DMS79 (cell line): ENCODE results near the gene CD68.

Source experiments
- DNase-seq: peaks from one replicate; lab custom pipeline; 2025; lab: John Stamatoyannopoulos, UW

The CD68 gene

GRCh38 chr17:7559320-7560171 is 19.9 kb upstream of the CD68 start:
- DNase-seq, result peak; percentile 61

- peak; percentile 47 for DNase-seq
Measured at GRCh38 chr17:7560172-7561027, 19.0 kb upstream of the CD68 start.

GRCh38 chr17:7561028-7561575 is 18.3 kb upstream of the CD68 start:
- peak; percentile 69 for DNase-seq

GRCh38 chr17:7561589-7562207 is 17.7 kb upstream of the CD68 start, which contains the start of gene SENP3:
Gene SENP3, plus strand, starts transcription at chr17:7561919. Its CDS starts 1,158 bp downstream, at chr17:7563077.
- DNase-seq, result peak; percentile 52

- no peak for DNase-seq
Measured at GRCh38 chr17:7562208-7562605, 17.2 kb upstream of the CD68 start.

GRCh38 chr17:7563115-7563869 is 16.1 kb upstream of the CD68 start:
- no peak for DNase-seq

GRCh38 chr17:7569571-7569970 is 9.9 kb upstream of the CD68 start:
- DNase-seq, result no peak

GRCh38 chr17:7570351-7570750 is 9.1 kb upstream of the CD68 start:
- DNase-seq, result no peak

- no peak for DNase-seq
Measured at GRCh38 chr17:7572338-7572587, 7.2 kb upstream of the CD68 start.

- DNase-seq, result peak; percentile 98
Measured at GRCh38 chr17:7572588-7573323, 6.7 kb upstream of the CD68 start.

GRCh38 chr17:7573324-7574080 is 5.9 kb upstream of the CD68 start:
- peak; percentile 79 for DNase-seq

GRCh38 chr17:7574176-7574953 is 5.1 kb upstream of the CD68 start:
- DNase-seq, result no peak

GRCh38 chr17:7575481-7575883 is 4.0 kb upstream of the CD68 start:
- DNase-seq, result no peak

GRCh38 chr17:7575959-7576358 is 3.5 kb upstream of the CD68 start:
- DNase-seq, result no peak

GRCh38 chr17:7576432-7576937 is 3.0 kb upstream of the CD68 start:
- DNase-seq, result no peak

- no peak for DNase-seq
Measured at GRCh38 chr17:7577327-7578199, 1.9 kb upstream of the CD68 start.

GRCh38 chr17:7579834-7580603 is 581 bp downstream of the CD68 start:
- DNase-seq, result no peak
